Progenitor cell of endocrine pancreas (in vitro differentiated cells): Measurements from ENCODE around the gene SEMA4A. TPM values are rescaled to one million over a fixed set of nuclear protein-coding genes. Genes with fewer than 3 reads are reported as not detected.
A peak's percentile ranks its signal among the peaks of the same experiment; 100 is the strongest.

Experiments used
- DNase-seq: peaks from one replicate; pipeline ENCODE4 v3.0.0; 2021; ENCODE audit warnings: low spot score; ENCODE audit not compliant: unreplicated experiment
- H3K27ac Mint-ChIP-seq: 2 replicates; pipeline ENCODE4 v1.8.0; 2021; ENCODE audit warnings: mild to moderate bottlenecking, moderate library complexity, mixed read lengths
- H3K27me3 Mint-ChIP-seq: 2 replicates; pipeline ENCODE4 v1.8.0; 2021; ENCODE audit warnings: mixed read lengths
- H3K36me3 Mint-ChIP-seq: 2 replicates; pipeline ENCODE4 v1.8.0; 2022; ENCODE audit warnings: mixed read lengths; ENCODE audit not compliant: insufficient read depth
- H3K4me1 Mint-ChIP-seq: 2 replicates; pipeline ENCODE4 v1.8.0; 2021; ENCODE audit warnings: low read depth, mixed read lengths
- H3K4me3 Mint-ChIP-seq: 2 replicates; pipeline ENCODE4 v1.8.0; 2021; ENCODE audit warnings: low read depth, mild to moderate bottlenecking, moderate library complexity, mixed read lengths
- H3K9me3 Mint-ChIP-seq: 2 replicates; pipeline ENCODE4 v1.8.0; 2021; ENCODE audit warnings: low read depth, mixed read lengths
- CTCF ChIP-seq: fragments of 200-600 bp; sonication (generic); IDR thresholded peaks from one replicate; pipeline ENCODE4 v1.5.0; 2021; ENCODE audit warnings: antibody characterized with exemption, mild to moderate bottlenecking; ENCODE audit not compliant: unreplicated experiment
- total RNA-seq: library from RNA; stranded (reverse); gene quantifications from 2 replicates; pipeline ENCODE4 v1.2.1, GENCODE V29; 2021

The SEMA4A gene
- total RNA-seq, 1 donor from 2014 or later = 2.1 TPM

- Mint-ChIP-seq H3K27ac (no peak overlapping the region), H3K36me3 (peaks cover 3% of the 10 kb centered on the region), H3K4me3 (no peak overlapping the region), H3K27me3 (no peaks in the 10 kb centered on the region), H3K4me1 (no peaks in the 10 kb centered on the region), H3K9me3 (no peaks in the 10 kb centered on the region)
- no peak for DNase-seq
- no peak for TF ChIP-seq CTCF
Measured at GRCh38 chr1:156204686-156205085, 51.3 kb downstream of the SEMA4A start.

- Mint-ChIP-seq H3K4me1 (peaks cover 10% of the 10 kb centered on the region), H3K4me3 (no peak overlapping the region), H3K27ac (no peak overlapping the region), H3K36me3 (peaks cover 5% of the 10 kb centered on the region), H3K27me3 (no peaks in the 10 kb centered on the region), H3K9me3 (no peaks in the 10 kb centered on the region)
- DNase-seq = no peak
- TF ChIP-seq CTCF = no peak
Measured at GRCh38 chr1:156211243-156211642, 57.9 kb downstream of the SEMA4A start.

- Mint-ChIP-seq H3K4me3 (peak overlapping the region; percentile 93), H3K27me3 (no peaks in the 10 kb centered on the region), H3K4me1 (peaks cover 10% of the 10 kb centered on the region), H3K27ac (peak overlapping the region; percentile 100), H3K36me3 (peaks cover 5% of the 10 kb centered on the region), H3K9me3 (no peaks in the 10 kb centered on the region)
- DNase-seq = no peak
- TF ChIP-seq CTCF = no peak
Measured at GRCh38 chr1:156212130-156212529, 58.7 kb downstream of the SEMA4A start.

- peak within 1 kb of the TSS; percentile 100 for H3K27ac Mint-ChIP-seq
- peaks cover 10% of the 10 kb centered on the region for H3K4me1 Mint-ChIP-seq
- H3K27me3 Mint-ChIP-seq = no peaks in the 10 kb centered on the region
- H3K9me3 Mint-ChIP-seq = no peaks in the 10 kb centered on the region
- H3K36me3 Mint-ChIP-seq = peaks cover 3% of the 10 kb centered on the region
- peak within 1 kb of the TSS; percentile 93 for H3K4me3 Mint-ChIP-seq
- DNase-seq = peak; percentile 90
- TF ChIP-seq CTCF = no peak
Measured at GRCh38 chr1:156212833-156213643, 59.7 kb downstream of the SEMA4A start, which contains the start of gene PMF1. Gene PMF1, plus strand, starts transcription at chr1:156213007. Its CDS starts 9 bp downstream, at chr1:156213016.

GRCh38 chr1:156213644-156213966, 60.2 kb downstream of the SEMA4A start:
- Mint-ChIP-seq H3K36me3 (peaks cover 3% of the 10 kb centered on the region), H3K9me3 (no peaks in the 10 kb centered on the region), H3K27me3 (no peaks in the 10 kb centered on the region), H3K4me1 (peaks cover 10% of the 10 kb centered on the region), H3K4me3 (peak overlapping the region; percentile 93), H3K27ac (peak overlapping the region; percentile 100)
- DNase-seq = no peak
- TF ChIP-seq CTCF = no peak
